Parathyroid adenoma (tissue), 2 donors: Measurements from ENCODE around the gene S1PR2.

Experiments used
- H2AFZ ChIP-seq: fragments of 300-600 bp; sonication (generic); one replicate; pipeline ENCODE4 v1.7.0; 2017; ENCODE audit warnings: antibody characterized with exemption, mild to moderate bottlenecking
- H3K27ac ChIP-seq: fragments of 300-600 bp; sonication (generic); one replicate; pipeline ENCODE4 v1.7.0; 2017
- H3K27me3 ChIP-seq: fragments of 300-600 bp; sonication (generic); one replicate; pipeline ENCODE4 v1.7.0; 2017; ENCODE audit warnings: low read length; ENCODE audit not compliant: control insufficient read depth, insufficient read depth
- H3K36me3 ChIP-seq: fragments of 300-600 bp; sonication (generic); one replicate; pipeline ENCODE4 v1.7.0; 2017; ENCODE audit warnings: low read length; ENCODE audit not compliant: control insufficient read depth, insufficient read depth
- H3K4me1 ChIP-seq: fragments of 300-600 bp; sonication (generic); one replicate; pipeline ENCODE4 v1.7.0; 2017; ENCODE audit warnings: control low read depth
- H3K4me2 ChIP-seq: fragments of 300-600 bp; sonication (generic); one replicate; pipeline ENCODE4 v1.7.0; 2017; ENCODE audit warnings: low read length
- H3K4me3 ChIP-seq: fragments of 300-600 bp; sonication (generic); one replicate; pipeline ENCODE4 v1.7.0; 2017; ENCODE audit warnings: low read depth, low read length
- H3K79me2 ChIP-seq: fragments of 300-600 bp; sonication (generic); one replicate; pipeline ENCODE4 v1.7.0; 2017; ENCODE audit warnings: control low read depth
- H3K9ac ChIP-seq: fragments of 300-600 bp; sonication (generic); one replicate; pipeline ENCODE4 v1.7.0; 2017; ENCODE audit warnings: mild to moderate bottlenecking
- H3K9me3 ChIP-seq: fragments of 300-600 bp; sonication (generic); one replicate; pipeline ENCODE4 v1.7.0; 2017; ENCODE audit warnings: low read length; ENCODE audit not compliant: control insufficient read depth
- CTCF ChIP-seq: fragments of 300-600 bp; sonication (generic); IDR thresholded peaks from one replicate; pipeline ENCODE4 v1.7.0; 2017; ENCODE audit warnings: antibody characterized with exemption, mild to moderate bottlenecking
- donor health status: primary hyperparathyroidism.

The S1PR2 gene

GRCh38 chr19:10211691-10212090, 19.4 kb downstream of the S1PR2 start:
- no peaks in the 10 kb centered on the region for H3K27me3 ChIP-seq
- H3K27ac ChIP-seq, result no peak overlapping the region
- no peak overlapping the region for H2AFZ ChIP-seq
- H3K9me3 ChIP-seq, result no peaks in the 10 kb centered on the region
- no peaks in the 10 kb centered on the region for H3K36me3 ChIP-seq
- TF ChIP-seq CTCF, result no peak
- H3K4me3 ChIP-seq, result no peak overlapping the region
- H3K9ac ChIP-seq, result no peak overlapping the region
- no peaks in the 10 kb centered on the region for H3K79me2 ChIP-seq
- no peaks in the 10 kb centered on the region for H3K4me1 ChIP-seq
- no peak overlapping the region for H3K4me2 ChIP-seq

GRCh38 chr19:10211061-10211460, 20.1 kb downstream of the S1PR2 start:
- H3K4me3 ChIP-seq, result no peak overlapping the region
- no peaks in the 10 kb centered on the region for H3K9me3 ChIP-seq
- TF ChIP-seq CTCF, result no peak

GRCh38 chr19:10209315-10209714, 21.8 kb downstream of the S1PR2 start:
- H3K4me2 ChIP-seq, result no peak overlapping the region

More at GRCh38 chr19:10211061-10211460, 20.1 kb downstream of the S1PR2 start:
- Histone ChIP-seq H3K27me3 (no peaks in the 10 kb centered on the region), H3K4me1 (no peaks in the 10 kb centered on the region), H3K27ac (no peak overlapping the region), H3K36me3 (no peaks in the 10 kb centered on the region), H3K4me2 (no peak overlapping the region), H3K9ac (no peak overlapping the region), H3K79me2 (no peaks in the 10 kb centered on the region), H2AFZ (no peak overlapping the region)

GRCh38 chr19:10207026-10207425, 24.1 kb downstream of the S1PR2 start:
- Histone ChIP-seq H3K79me2 (no peaks in the 10 kb centered on the region), H3K36me3 (no peaks in the 10 kb centered on the region), H3K9me3 (no peaks in the 10 kb centered on the region), H2AFZ (no peak overlapping the region), H3K4me1 (no peaks in the 10 kb centered on the region), H3K4me3 (no peak overlapping the region), H3K4me2 (no peak overlapping the region), H3K27ac (no peak overlapping the region), H3K27me3 (no peaks in the 10 kb centered on the region), H3K9ac (no peak overlapping the region)
- TF ChIP-seq CTCF, result no peak

More at GRCh38 chr19:10209315-10209714, 21.8 kb downstream of the S1PR2 start:
- Histone ChIP-seq H3K4me3 (no peak overlapping the region), H3K27ac (no peak overlapping the region), H3K79me2 (no peaks in the 10 kb centered on the region), H3K4me1 (no peaks in the 10 kb centered on the region), H3K36me3 (no peaks in the 10 kb centered on the region), H3K9ac (no peak overlapping the region), H3K27me3 (no peaks in the 10 kb centered on the region), H3K9me3 (no peaks in the 10 kb centered on the region), H2AFZ (no peak overlapping the region)
- TF ChIP-seq CTCF, result no peak

GRCh38 chr19:10206226-10206885, 24.8 kb downstream of the S1PR2 start:
- Histone ChIP-seq H3K79me2 (no peaks in the 10 kb centered on the region), H3K4me3 (no peak overlapping the region), H2AFZ (no peak overlapping the region), H3K9me3 (no peaks in the 10 kb centered on the region), H3K4me2 (no peak overlapping the region), H3K27me3 (no peaks in the 10 kb centered on the region), H3K4me1 (no peaks in the 10 kb centered on the region), H3K27ac (no peak overlapping the region), H3K36me3 (no peaks in the 10 kb centered on the region), H3K9ac (no peak overlapping the region)
- no peak for TF ChIP-seq CTCF
